MM.1S (cell line): ENCODE measurements around the gene GNL3.

ENCODE experiments used
- CTCF ChIP-seq: fragments of 300-600 bp; sonication (generic); IDR thresholded peaks from 2 replicates; pipeline ENCODE4 v1.5.1; 2016; ENCODE audit warnings: antibody characterized with exemption, low read length, mixed read lengths
- EZH2 ChIP-seq: fragments of 300-600 bp; sonication (generic); optimal IDR thresholded peaks from 2 replicates; pipeline ENCODE3; 2017; ENCODE audit warnings: low read depth, mild to moderate bottlenecking, antibody characterized with exemption, low read length, mixed read lengths
- EZH2phosphoT487 ChIP-seq: fragments of 300-600 bp; sonication (generic); IDR thresholded peaks from 2 replicates; pipeline ENCODE4 v1.6.1; 2018; ENCODE audit warnings: antibody characterized with exemption, low read length

- no peak for TF ChIP-seq CTCF
- TF ChIP-seq EZH2, result no peak
- TF ChIP-seq EZH2phosphoT487, result no peak
Measured at GRCh38 chr3:52705688-52706686, 20.2 kb downstream of the GNL3 start, which contains the start of the genes GLT8D1 and SPCS1.
